SK-N-SH (cell line): ENCODE results near the gene CCDC169. TPM values are rescaled to one million over a fixed set of nuclear protein-coding genes. Genes with fewer than 3 reads are reported as not detected.

ENCODE experiments used
- CTCF ChIA-PET: fragments of 300-600, 350-600 bp; formaldehyde crosslinking; extraction: SDS; loops from one replicate; lab custom pipeline; 2021; lab: Yijun Ruan, JAX
- POLR2A ChIA-PET: fragments of 350-600 bp; sonication (Branson Sonifier 250); formaldehyde crosslinking; extraction: SDS; loops from one replicate; lab custom pipeline; 2020; ENCODE audit warnings: antibody characterized with exemption, inconsistent platforms; lab: Yijun Ruan, JAX
- DNase-seq: peaks from one replicate; pipeline ENCODE4 v3.0.0; 2012
- H2AFZ ChIP-seq: fragments of 200-600 bp; sonication (generic); 2 replicates; pipeline ENCODE4 v1.8.1; 2016; ENCODE audit warnings: antibody characterized with exemption, mild to moderate bottlenecking, low read depth
- H3F3A ChIP-seq: fragments of 200-600 bp; sonication (generic); replicated peaks from 2 replicates; pipeline ENCODE3; 2016; ENCODE audit warnings: antibody characterized with exemption, mild to moderate bottlenecking; ENCODE audit not compliant: insufficient read depth
- H3K27ac ChIP-seq, 2 experiments: fragments of 200-500 bp in 1 of 2; fragments of 200-600 bp in 1 of 2; sonication (Bioruptor generic) in 1 of 2; sonication (generic), shearing (Covaris generic) in 1 of 2; 2 replicates each; pipeline versions ENCODE4 v1.5.1 to v1.6.1; 2014 to 2016; ENCODE audit warnings: low read depth in 2 of 2, inconsistent platforms in 1 of 2, low read length in 1 of 2, mild to moderate bottlenecking in 1 of 2, mixed read lengths in 1 of 2
- H3K27me3 ChIP-seq: fragments of 200-600 bp; sonication (generic), shearing (Covaris generic); 2 replicates; pipeline ENCODE4 v1.6.1; 2016; ENCODE audit warnings: mixed run types; ENCODE audit not compliant: insufficient read depth
- H3K36me3 ChIP-seq, 2 experiments: fragments of 200-500 bp in 1 of 2; fragments of 200-600 bp in 1 of 2; sonication (Bioruptor generic) in 1 of 2; sonication (generic) in 1 of 2; replicated peaks in 1 of 2; 2 replicates each; pipeline versions ENCODE3 to v1.5.1; 2014 to 2016; ENCODE audit warnings: low read length in 1 of 2, mild to moderate bottlenecking in 1 of 2; ENCODE audit not compliant: insufficient read depth in 2 of 2, control insufficient read depth in 1 of 2
- H3K4me1 ChIP-seq, 2 experiments: fragments of 200-500 bp in 1 of 2; fragments of 200-600 bp in 1 of 2; sonication (Bioruptor generic) in 1 of 2; sonication (generic), shearing (Covaris generic) in 1 of 2; 2 replicates each; pipeline versions ENCODE4 v1.5.1 to v1.6.1; 2014 to 2016; ENCODE audit warnings: low read depth in 1 of 2, low read length in 1 of 2, mixed run types in 1 of 2; ENCODE audit not compliant: insufficient read depth in 2 of 2, control insufficient read depth in 1 of 2
- H3K4me2 ChIP-seq: fragments of 200-600 bp; sonication (generic), shearing (Covaris generic); 2 replicates; pipeline ENCODE4 v1.6.1; 2017; ENCODE audit warnings: mixed run types
- H3K4me3 ChIP-seq, 2 experiments: fragments of 200-500 bp in 1 of 2; fragments of 200-600 bp in 1 of 2; sonication (Bioruptor generic) in 1 of 2; sonication (generic), shearing (Covaris generic) in 1 of 2; 2 replicates each; pipeline versions ENCODE4 v1.5.1 to v1.8.1; 2014 to 2016; ENCODE audit warnings: low read depth in 2 of 2, inconsistent platforms in 1 of 2, low read length in 1 of 2, mild to moderate bottlenecking in 1 of 2, mixed read lengths in 1 of 2, moderate library complexity in 1 of 2
- H3K79me2 ChIP-seq: fragments of 200-600 bp; sonication (generic); 2 replicates; pipeline ENCODE4 v1.8.1; 2017; ENCODE audit warnings: mild to moderate bottlenecking; ENCODE audit not compliant: insufficient read depth
- H3K9ac ChIP-seq: fragments of 200-600 bp; sonication (generic); 2 replicates; pipeline ENCODE4 v1.6.1; 2017; ENCODE audit warnings: mixed run types
- H3K9me2 ChIP-seq: fragments of 200-600 bp; sonication (generic); 2 replicates; pipeline ENCODE4 v1.6.1; 2017; ENCODE audit warnings: mixed run types
- H3K9me3 ChIP-seq: fragments of 200-600 bp; sonication (generic); 2 replicates; pipeline ENCODE4 v1.6.1; 2017; ENCODE audit warnings: mixed run types, mild to moderate bottlenecking, moderate library complexity
- H4K20me1 ChIP-seq: fragments of 200-600 bp; sonication (generic); 2 replicates; pipeline ENCODE4 v1.6.1; 2017; ENCODE audit warnings: mild to moderate bottlenecking, mixed run types; ENCODE audit not compliant: insufficient read depth
- CHD2 ChIP-seq: fragments of 150-350 bp; IDR thresholded peaks from 2 replicates; pipeline ENCODE4 v1.6.1; 2018; ENCODE audit warnings: low read length; ENCODE audit not compliant: partially characterized antibody
- ELF1 ChIP-seq: IDR thresholded peaks from 2 replicates; pipeline ENCODE4 v1.4.0; 2012
- EP300 ChIP-seq, 2 experiments: IDR thresholded peaks; 2 replicates each; pipeline versions ENCODE4 v1.4.0 to v1.6.1; 2012; ENCODE audit warnings: borderline replicate concordance in 1 of 2, low read depth in 1 of 2, low read length in 1 of 2
- FOSL2 ChIP-seq: IDR thresholded peaks from 2 replicates; pipeline ENCODE4 v1.4.0; 2012; ENCODE audit warnings: low read depth, mild to moderate bottlenecking, moderate library complexity, borderline replicate concordance
- FOXJ3 ChIP-seq: sonication (generic); formaldehyde crosslinking; IDR thresholded peaks from 2 replicates; pipeline ENCODE4 v1.5.1; 2020; ENCODE audit warnings: mild to moderate bottlenecking, missing genetic modification reagents
- GABPA ChIP-seq: IDR thresholded peaks from 2 replicates; pipeline ENCODE4 v1.4.0; 2012; ENCODE audit warnings: low read depth, mild to moderate bottlenecking
- GATA2 ChIP-seq: sonication (generic); formaldehyde crosslinking; IDR thresholded peaks from 2 replicates; pipeline ENCODE4 v1.5.0; 2020; ENCODE audit warnings: mild to moderate bottlenecking, missing genetic modification reagents
- JUND ChIP-seq: IDR thresholded peaks from 2 replicates; pipeline ENCODE4 v1.4.0; 2012
- MEF2A ChIP-seq: IDR thresholded peaks from 2 replicates; pipeline ENCODE4 v1.4.0; 2012; ENCODE audit warnings: low read depth, borderline replicate concordance
- NFIC ChIP-seq: IDR thresholded peaks from 2 replicates; pipeline ENCODE4 v1.4.0; 2012; ENCODE audit warnings: borderline replicate concordance
- POLR2AphosphoS5 ChIP-seq: IDR thresholded peaks from 2 replicates; pipeline ENCODE4 v1.6.1; 2012; ENCODE audit warnings: low read depth, low read length
- RCOR1 ChIP-seq: fragments of 150-350 bp; IDR thresholded peaks from 2 replicates; pipeline ENCODE4 v1.6.1; 2017; ENCODE audit warnings: antibody characterized with exemption, low read length
- SIN3A ChIP-seq: IDR thresholded peaks from 2 replicates; pipeline ENCODE4 v1.6.1; 2012; ENCODE audit warnings: low read depth, mild to moderate bottlenecking, low read length, moderate library complexity, borderline replicate concordance
- SMC3 ChIP-seq: IDR thresholded peaks from 2 replicates; pipeline ENCODE4 v1.6.1; 2012; ENCODE audit warnings: low read depth, low read length, improper control_type of control experiment
- TAF1 ChIP-seq: IDR thresholded peaks from 2 replicates; pipeline ENCODE4 v1.6.1; 2012; ENCODE audit warnings: low read depth, mild to moderate bottlenecking, low read length, moderate library complexity, borderline replicate concordance
- TCF12 ChIP-seq: IDR thresholded peaks from 2 replicates; pipeline ENCODE4 v1.4.0; 2012
- USF1 ChIP-seq: IDR thresholded peaks from 2 replicates; pipeline ENCODE4 v1.4.0; 2012; ENCODE audit warnings: low read depth, borderline replicate concordance
- YY1 ChIP-seq: IDR thresholded peaks from 2 replicates; pipeline ENCODE4 v1.4.0; 2012; ENCODE audit warnings: low read depth, mild to moderate bottlenecking
- ZBTB33 ChIP-seq: IDR thresholded peaks from 2 replicates; pipeline ENCODE4 v1.4.0; 2012; ENCODE audit warnings: low read depth, borderline replicate concordance
- WGBS: methylation state at CpG from one replicate; pipeline ENCODE4 v1.1.6; 2017; ENCODE audit warnings: low lambda C conversion rate; 5-methylcytosine and 5-hydroxymethylcytosine counted together
- polyA plus RNA-seq, 3 experiments: library from polyadenylated mRNA; depleted of rRNA; stranded (reverse); fragments of >200 nt; gene quantifications; 2 replicates each; pipeline ENCODE4 v1.2.3, GENCODE V29; 2012
- TF ChIP-seq, protein P1 (sequence below): fragments of 150-350 bp; IDR thresholded peaks from 2 replicates; pipeline ENCODE4 v1.6.1; 2017; ENCODE audit warnings: antibody characterized with exemption, low read length, low read depth, borderline replicate concordance
- TF ChIP-seq, protein P2 (sequence below): IDR thresholded peaks from 2 replicates; pipeline ENCODE4; 2012
- TF ChIP-seq, protein P3 (sequence below): fragments of 200-600 bp; sonication (generic); IDR thresholded peaks from 2 replicates; pipeline ENCODE4 v1.6.1; 2017; ENCODE audit warnings: antibody characterized with exemption, mild to moderate bottlenecking, moderate library complexity

The CCDC169 gene
- polyA plus RNA-seq, 1 of the 3 experiments (the other 2 are of a cell fraction): 1.8 TPM

- no peak overlapping the region for H3K27ac ChIP-seq
- TF ChIP-seq TAF1: no peak
- TF ChIP-seq POLR2AphosphoS5: no peak
- TF ChIP-seq NFIC: no peak
- TF ChIP-seq GABPA: no peak
- no peak for TF ChIP-seq SMC3
- TF ChIP-seq RCOR1: no peak
- no peak for TF ChIP-seq FOSL2
- TF ChIP-seq, protein P1, sequence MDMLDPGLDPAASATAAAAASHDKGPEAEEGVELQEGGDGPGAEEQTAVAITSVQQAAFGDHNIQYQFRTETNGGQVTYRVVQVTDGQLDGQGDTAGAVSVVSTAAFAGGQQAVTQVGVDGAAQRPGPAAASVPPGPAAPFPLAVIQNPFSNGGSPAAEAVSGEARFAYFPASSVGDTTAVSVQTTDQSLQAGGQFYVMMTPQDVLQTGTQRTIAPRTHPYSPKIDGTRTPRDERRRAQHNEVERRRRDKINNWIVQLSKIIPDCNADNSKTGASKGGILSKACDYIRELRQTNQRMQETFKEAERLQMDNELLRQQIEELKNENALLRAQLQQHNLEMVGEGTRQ: no peak
- TF ChIP-seq, protein P2, sequence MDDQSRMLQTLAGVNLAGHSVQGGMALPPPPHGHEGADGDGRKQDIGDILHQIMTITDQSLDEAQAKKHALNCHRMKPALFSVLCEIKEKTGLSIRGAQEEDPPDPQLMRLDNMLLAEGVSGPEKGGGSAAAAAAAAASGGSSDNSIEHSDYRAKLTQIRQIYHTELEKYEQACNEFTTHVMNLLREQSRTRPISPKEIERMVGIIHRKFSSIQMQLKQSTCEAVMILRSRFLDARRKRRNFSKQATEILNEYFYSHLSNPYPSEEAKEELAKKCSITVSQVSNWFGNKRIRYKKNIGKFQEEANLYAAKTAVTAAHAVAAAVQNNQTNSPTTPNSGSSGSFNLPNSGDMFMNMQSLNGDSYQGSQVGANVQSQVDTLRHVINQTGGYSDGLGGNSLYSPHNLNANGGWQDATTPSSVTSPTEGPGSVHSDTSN: no peak
- TF ChIP-seq SIN3A: no peak
- no peak for TF ChIP-seq USF1
- H3K36me3 ChIP-seq: no peaks in the 10 kb centered on the region
- H2AFZ ChIP-seq: no peak overlapping the region
- H4K20me1 ChIP-seq: no peaks in the 10 kb centered on the region
- no peaks in the 10 kb centered on the region for H3K27me3 ChIP-seq
- ChIA-PET CTCF (interaction anchor here (1.0 to 1.2 kb wide), 2 partner anchors 14 to 310 kb away, joined by 4 read pairs; no protein-coding TSS in a partner anchor), POLR2A (no interaction called here)
- H3K9me3 ChIP-seq: peaks cover 20% of the 10 kb centered on the region
- peaks cover 6% of the 10 kb centered on the region for H3F3A ChIP-seq
- H3K79me2 ChIP-seq: no peaks in the 10 kb centered on the region
- H3K9ac ChIP-seq: no peak overlapping the region
- H3K9me2 ChIP-seq: no peaks in the 10 kb centered on the region
- no peak overlapping the region for H3K4me3 ChIP-seq
- H3K4me2 ChIP-seq: no peak overlapping the region
- H3K4me1 ChIP-seq: no peaks in the 10 kb centered on the region; a peak in 1 of 4 replicates
- no peak for DNase-seq
These were observed 8.7 kb downstream of the CCDC169 start for GRCh38 chr13:36288794-36289391.

- no peak for DNase-seq
- no peaks in the 10 kb centered on the region for H3K79me2 ChIP-seq
- H3K27me3 ChIP-seq: no peaks in the 10 kb centered on the region
- H3K9ac ChIP-seq: no peak overlapping the region
- no peak overlapping the region for H2AFZ ChIP-seq
- POLR2A ChIA-PET: no interaction called here
- peaks cover 6% of the 10 kb centered on the region for H3F3A ChIP-seq
- TF ChIP-seq, protein P3, sequence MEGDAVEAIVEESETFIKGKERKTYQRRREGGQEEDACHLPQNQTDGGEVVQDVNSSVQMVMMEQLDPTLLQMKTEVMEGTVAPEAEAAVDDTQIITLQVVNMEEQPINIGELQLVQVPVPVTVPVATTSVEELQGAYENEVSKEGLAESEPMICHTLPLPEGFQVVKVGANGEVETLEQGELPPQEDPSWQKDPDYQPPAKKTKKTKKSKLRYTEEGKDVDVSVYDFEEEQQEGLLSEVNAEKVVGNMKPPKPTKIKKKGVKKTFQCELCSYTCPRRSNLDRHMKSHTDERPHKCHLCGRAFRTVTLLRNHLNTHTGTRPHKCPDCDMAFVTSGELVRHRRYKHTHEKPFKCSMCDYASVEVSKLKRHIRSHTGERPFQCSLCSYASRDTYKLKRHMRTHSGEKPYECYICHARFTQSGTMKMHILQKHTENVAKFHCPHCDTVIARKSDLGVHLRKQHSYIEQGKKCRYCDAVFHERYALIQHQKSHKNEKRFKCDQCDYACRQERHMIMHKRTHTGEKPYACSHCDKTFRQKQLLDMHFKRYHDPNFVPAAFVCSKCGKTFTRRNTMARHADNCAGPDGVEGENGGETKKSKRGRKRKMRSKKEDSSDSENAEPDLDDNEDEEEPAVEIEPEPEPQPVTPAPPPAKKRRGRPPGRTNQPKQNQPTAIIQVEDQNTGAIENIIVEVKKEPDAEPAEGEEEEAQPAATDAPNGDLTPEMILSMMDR: no peak
- no peak for TF ChIP-seq CHD2
- no peak for TF ChIP-seq TCF12
- TF ChIP-seq ELF1: no peak
- no peak for TF ChIP-seq JUND
- no peak for TF ChIP-seq GATA2 (CRISPR knock-in tag)
- TF ChIP-seq FOSL2: no peak
- no peak for TF ChIP-seq MEF2A
- TF ChIP-seq NFIC: no peak
- no peak for TF ChIP-seq YY1
- TF ChIP-seq ZBTB33: no peak
- TF ChIP-seq TAF1: no peak
- TF ChIP-seq EP300 (IDR thresholded peaks at IDR 0.05; ENCODE audit: borderline replicate concordance in 1 of 2, low read depth in 1 of 2, low read length in 1 of 2): no peak
- no peak for TF ChIP-seq GABPA
- TF ChIP-seq FOXJ3: no peak
- CTCF ChIA-PET: interaction anchor here (4.6 to 4.8 kb wide), 2 partner anchors 13 to 309 kb away, joined by 49 to 56 read pairs; no protein-coding TSS in a partner anchor
- H3K36me3 ChIP-seq: no peaks in the 10 kb centered on the region
- H3K9me2 ChIP-seq: no peaks in the 10 kb centered on the region
- H3K4me2 ChIP-seq: no peak overlapping the region
- H3K9me3 ChIP-seq: peaks cover 20% of the 10 kb centered on the region
- H3K27ac ChIP-seq: no peak overlapping the region
- H3K4me1 ChIP-seq: no peaks in the 10 kb centered on the region; a peak in 1 of 4 replicates
- no peak overlapping the region for H3K4me3 ChIP-seq
- H4K20me1 ChIP-seq: no peaks in the 10 kb centered on the region
- WGBS: 82% methylated on average over 2 of the region's 2 CpGs
These were observed 11.6 kb downstream of the CCDC169 start for GRCh38 chr13:36286006-36286405.
